Measurements from ENCODE around the gene SLC2A11.

DNA sequence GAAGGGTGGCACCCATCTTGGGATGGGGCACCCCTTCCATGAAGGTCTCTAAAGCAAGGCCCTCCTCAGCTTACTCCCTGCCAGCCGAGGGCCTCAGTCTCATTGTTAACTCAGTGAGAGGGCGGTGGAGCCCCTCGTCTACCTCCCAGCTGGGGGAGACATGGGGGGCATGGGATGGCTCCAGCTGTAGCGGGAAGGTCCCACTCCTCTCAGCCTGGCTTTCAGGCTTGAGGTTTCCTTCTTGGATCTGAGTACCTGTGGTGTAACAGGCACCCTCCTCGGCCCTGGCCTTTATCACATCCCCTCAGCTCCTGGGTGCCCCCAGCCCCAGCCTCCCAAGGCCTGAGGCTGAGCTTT is 38.5 kb downstream of the SLC2A11 start:
- TF ChIP-seq, protein P1, sequence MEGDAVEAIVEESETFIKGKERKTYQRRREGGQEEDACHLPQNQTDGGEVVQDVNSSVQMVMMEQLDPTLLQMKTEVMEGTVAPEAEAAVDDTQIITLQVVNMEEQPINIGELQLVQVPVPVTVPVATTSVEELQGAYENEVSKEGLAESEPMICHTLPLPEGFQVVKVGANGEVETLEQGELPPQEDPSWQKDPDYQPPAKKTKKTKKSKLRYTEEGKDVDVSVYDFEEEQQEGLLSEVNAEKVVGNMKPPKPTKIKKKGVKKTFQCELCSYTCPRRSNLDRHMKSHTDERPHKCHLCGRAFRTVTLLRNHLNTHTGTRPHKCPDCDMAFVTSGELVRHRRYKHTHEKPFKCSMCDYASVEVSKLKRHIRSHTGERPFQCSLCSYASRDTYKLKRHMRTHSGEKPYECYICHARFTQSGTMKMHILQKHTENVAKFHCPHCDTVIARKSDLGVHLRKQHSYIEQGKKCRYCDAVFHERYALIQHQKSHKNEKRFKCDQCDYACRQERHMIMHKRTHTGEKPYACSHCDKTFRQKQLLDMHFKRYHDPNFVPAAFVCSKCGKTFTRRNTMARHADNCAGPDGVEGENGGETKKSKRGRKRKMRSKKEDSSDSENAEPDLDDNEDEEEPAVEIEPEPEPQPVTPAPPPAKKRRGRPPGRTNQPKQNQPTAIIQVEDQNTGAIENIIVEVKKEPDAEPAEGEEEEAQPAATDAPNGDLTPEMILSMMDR (IDR thresholded peaks at IDR 0.05): no peak
- TF ChIP-seq POLR2A (IDR thresholded peaks at IDR 0.05) (no peak), EP300 (IDR thresholded peaks at IDR 0.05) (no peak)
